GM18526 (cell line): ENCODE data around the gene ZBTB16.

Experiments
- POLR2A ChIP-seq: IDR thresholded peaks from 3 replicates; pipeline ENCODE4 v1.6.1; 2011; ENCODE audit not compliant: insufficient read length; ENCODE audit errors: extremely low read depth

Gene ZBTB16

DNA sequence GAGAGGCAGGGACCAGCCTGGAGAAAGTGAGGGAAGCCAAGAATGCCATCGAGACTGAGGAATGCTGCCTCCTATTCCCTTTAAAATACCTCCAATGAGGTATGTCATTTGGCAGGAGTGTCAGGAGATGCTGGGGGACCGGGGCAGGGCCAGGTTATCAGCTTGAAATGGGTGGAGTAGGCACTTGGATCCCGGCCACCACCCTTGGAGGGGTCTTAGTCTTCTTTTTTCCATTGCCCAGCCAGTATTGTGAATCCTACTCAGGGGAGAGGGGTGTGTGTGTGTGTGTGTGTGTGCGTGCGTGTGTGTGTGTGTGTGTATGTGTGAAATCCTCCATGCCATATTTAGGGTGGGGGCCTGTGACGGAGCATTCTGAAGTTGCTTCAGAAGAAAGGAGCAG is 116.2 kb downstream of the ZBTB16 start:
- TF ChIP-seq POLR2A = no peak

GRCh38 chr11:114176321-114176720 is 116.8 kb downstream of the ZBTB16 start:
- TF ChIP-seq POLR2A = no peak

- no peak for TF ChIP-seq POLR2A
These were observed 119.1 kb downstream of the ZBTB16 start for GRCh38 chr11:114178656-114179055.

- TF ChIP-seq POLR2A = no peak
These were observed 119.9 kb downstream of the ZBTB16 start for GRCh38 chr11:114179234-114179941.

DNA sequence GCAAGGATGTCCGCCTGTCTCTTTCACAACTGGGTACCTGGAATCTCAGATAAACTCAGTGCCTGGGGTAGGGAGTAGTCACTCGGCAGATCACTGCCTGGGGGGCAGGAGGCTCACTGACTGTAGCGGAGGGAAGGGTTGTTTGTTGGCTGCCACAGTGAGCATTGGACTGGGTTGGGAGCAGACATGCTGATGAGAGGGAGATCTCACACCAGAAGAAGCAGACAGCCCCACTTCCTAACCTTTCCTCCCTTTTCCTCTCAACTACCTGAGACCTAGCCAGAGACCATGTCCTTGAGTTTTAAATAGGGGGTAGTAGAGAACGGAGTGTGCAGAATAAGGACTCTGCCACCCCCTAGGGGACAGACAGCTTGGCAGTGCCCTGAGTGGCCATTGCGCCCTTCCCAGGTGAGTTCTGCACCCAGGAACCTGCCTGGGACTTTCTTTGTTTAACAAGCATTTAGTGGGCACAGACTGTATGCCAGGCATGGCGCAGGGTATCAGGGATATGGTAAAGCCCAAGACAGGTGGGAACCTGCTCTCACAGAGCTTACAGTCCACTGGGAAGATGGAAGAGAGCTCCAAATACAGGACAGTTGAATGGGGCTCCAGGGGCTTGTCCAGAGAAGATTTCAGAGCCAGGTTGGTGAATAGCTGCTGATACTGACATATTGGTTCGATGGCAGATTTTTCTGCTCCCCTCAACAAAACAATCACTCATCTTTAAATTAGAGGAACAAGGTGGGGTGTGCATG is 121.0 kb downstream of the ZBTB16 start:
- no peak for TF ChIP-seq POLR2A

DNA sequence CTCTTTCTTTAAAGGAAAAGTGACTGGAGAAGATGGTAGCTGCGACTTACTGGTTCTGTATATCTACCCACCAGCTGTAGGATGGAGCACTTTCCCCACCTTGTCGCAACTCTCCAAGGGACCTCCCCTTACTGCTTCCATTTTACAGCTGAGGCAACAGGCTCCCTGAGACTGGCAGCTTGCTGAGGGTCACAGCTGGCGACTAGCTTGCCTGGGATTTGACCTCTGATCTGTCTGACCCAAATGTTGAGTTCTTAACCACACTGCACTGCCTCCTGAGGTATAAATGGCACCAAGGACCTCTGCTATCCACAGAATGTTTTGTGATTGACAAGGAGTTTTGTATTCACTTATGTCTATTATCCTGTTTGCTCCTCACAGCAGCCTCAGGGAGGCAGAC is 121.7 kb downstream of the ZBTB16 start:
- TF ChIP-seq POLR2A = no peak

DNA sequence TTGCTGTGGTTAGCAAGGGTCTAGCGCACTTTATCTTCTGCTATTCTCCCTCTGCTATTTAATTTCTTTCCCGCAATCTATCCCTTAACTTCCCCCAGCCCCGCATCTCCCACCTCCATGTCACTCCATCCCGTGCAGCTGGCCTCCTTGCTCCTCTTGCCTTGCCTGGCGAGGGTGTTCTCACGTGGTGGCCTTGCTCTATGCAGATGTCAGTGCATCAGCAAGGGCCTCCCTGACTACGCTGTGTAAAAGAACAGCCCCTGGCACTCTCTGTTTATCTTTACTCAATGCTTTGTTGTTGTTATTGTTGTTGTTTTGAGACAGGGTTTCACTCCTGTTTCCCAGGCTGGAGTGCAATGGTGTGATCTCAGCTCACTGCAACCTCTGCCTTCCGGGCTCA is 122.2 kb downstream of the ZBTB16 start:
- no peak for TF ChIP-seq POLR2A

DNA sequence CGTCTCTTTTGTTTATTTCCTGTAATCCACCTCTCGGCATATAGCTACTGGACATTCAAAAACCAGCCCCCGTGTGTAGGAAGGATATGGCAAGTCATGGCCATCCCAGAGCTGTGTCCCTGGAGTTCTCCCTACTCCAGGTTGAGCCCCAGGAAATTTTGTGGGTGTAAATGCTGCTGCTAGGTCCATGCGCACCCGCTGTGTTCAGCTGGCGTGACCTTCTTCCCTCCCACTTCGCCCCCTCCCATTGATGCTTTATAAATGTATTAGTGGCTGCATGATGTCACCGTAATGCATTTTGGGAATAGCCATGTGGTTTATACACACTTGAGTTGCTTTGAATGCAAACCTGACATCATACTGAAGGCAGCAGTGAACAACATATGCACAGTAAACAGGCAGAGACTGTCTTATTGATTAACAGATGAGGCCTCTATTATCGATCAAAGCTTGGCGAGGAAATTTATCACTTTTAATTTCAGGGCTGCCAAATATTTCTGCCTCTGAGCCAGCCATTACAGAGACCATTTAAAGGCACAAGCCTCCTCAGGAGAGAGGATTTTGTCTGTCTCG is 123.0 kb downstream of the ZBTB16 start:
- TF ChIP-seq POLR2A = no peak

DNA sequence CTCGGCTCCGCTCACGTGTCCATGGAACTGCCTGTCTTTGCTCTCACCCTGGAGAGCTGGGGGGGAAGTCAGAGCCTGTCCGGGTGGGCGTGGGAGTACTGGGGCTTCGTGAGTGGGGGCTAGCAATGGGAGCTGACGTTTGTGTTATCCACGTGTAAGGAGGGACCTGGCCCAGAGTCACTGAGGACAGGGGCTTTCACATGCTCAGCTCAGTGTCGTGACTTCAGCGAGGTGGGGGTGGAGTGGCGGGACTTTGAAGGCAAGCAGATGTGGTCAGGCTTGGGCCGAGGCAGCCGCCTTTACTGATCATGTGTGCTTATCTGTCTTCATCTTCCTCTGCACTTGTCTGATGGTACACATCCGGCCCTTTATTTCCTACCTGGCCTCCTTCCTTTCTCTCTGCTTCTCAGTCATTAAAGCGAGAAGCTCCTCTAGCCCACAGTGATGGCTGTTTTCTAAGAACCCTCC is 123.6 kb downstream of the ZBTB16 start:
- TF ChIP-seq POLR2A = no peak

GRCh38 chr11:114185436-114185835 is 125.9 kb downstream of the ZBTB16 start:
- TF ChIP-seq POLR2A = no peak

DNA sequence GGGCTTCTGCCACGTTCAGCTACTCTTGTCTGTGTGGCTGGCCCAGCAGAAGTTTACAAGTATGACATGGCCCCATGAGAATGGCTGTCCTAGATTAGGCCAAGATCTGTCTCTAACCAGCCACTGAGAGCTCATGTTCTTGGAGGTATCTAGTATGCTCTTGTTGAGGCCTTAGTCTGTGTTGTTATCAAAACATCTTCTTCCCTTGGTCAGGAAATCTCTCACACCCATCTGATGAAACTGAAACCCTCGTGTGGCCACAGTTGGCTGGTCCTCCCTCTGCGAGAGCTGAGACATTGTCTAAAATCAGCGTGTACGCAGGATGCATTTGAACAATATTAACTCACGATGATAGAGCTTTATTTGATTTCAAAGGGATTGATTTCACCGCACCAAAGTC is 127.7 kb downstream of the ZBTB16 start:
- TF ChIP-seq POLR2A = no peak

DNA sequence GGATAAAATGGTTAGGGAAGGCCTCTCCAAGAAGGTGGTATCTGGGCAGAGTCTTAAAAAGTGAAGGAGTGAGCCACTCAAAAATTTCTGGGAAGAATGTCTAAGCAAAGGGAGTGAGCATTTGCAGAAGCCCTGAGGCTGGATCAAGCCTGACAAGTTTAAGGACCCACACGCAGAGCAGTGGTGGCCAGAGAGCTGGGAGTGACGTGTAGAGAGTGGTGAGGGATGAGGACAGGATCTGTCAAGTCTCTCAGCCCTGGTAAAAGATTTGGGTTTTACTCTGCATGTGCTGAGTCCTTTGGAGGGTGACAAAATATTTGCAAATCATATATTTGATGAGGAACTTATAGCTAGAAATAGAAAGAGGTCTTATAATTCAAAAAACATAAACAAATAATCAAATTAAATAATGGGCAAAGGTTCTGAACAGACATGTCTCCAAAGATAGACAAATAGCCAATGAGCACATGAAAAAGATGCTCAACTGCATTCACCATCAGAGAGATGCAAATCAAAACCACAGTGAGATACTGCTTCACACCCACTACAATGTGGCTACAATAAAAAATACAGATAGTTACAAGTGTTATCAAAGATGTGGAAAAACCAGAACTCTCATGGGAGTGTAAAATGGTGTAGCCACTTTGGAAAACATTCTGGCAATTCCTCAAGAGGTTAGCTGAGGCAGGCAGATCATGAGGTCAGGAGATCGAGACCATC is 129.5 kb downstream of the ZBTB16 start:
- no peak for TF ChIP-seq POLR2A

DNA sequence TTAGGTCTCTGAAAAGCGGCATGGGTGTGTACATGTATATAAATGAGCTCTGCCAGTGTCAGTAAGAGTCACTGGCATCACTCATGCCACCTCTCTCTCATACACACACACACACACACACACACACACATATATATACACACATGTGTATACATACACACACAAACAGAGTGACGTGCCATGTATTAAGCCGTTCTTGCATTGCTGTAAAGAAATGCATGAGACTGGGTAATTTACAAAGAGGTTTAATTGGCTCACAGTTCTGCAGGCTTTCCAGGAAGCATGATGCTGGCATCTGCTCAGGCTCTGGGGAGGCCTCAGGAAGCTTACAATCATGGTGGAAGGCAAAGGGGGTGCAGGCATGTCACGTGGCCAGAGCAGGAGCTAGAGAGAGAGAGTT is 131.1 kb downstream of the ZBTB16 start:
- TF ChIP-seq POLR2A = no peak

DNA sequence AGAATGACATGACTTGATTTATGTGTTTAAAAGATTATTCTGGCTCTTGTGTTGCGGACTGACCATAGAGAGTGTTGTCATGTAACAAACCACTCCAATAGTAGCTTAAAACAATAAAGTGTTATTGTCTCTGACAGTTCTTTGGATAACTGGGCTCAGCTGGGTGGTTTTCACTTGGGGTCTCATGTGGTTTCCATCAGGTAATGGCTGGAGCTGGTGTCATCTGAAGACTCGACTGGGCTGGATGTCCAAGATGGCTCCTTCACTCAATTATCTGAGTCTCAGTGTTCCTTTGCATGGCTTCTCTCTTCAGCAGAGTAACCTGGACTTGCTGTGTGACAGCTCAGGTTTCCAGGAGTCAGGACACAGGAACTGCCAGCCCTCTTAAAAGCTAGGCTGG is 132.4 kb downstream of the ZBTB16 start:
- TF ChIP-seq POLR2A = no peak

GRCh38 chr11:114192841-114193389 is 133.4 kb downstream of the ZBTB16 start:
- no peak for TF ChIP-seq POLR2A

DNA sequence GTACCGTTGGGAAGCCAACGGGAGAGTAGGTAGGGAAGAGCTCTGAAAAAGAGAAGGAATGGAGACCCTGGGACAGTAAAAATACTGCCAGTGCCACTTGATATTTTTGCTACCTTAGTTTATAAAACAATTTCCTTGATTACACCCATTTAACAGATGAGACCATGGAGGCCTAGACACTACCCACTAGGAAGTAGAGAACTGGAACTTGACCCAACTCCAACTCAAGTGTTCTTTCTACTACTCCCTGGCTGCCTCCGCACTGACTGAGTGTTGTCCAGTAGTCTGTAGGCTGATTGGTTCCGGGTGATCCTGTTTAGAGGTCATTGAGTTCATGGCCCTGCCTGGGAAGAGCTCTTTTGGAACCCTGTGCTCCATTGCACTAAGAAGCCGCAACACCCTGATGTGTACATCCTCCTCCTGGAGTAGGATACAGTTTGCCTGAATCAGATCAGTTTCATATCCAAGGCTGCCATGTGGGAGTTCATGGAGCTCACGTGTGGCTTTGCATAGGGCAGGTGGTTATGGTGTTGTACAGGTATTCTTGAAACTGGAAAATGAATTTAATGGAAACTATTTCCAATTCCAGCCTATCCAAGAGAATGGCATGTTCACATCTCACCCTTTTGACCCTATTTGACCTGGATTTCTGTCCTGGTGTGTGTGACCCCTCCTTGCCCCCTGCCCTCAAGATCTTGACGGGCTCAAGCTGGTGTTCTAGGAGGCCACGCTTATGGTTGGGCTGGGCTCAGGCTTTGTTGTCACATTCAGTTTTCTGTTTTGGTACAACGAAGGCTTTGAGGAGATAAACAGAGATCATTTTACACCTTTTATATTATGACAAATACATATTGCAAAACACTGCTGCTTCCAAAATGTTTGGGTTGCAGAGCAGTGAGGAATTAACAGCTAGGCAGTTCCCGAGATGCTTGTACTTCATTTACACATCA is 134.5 kb downstream of the ZBTB16 start:
- TF ChIP-seq POLR2A = no peak
